ENCODE results near the gene SLC19A1. TPM values are rescaled to one million over a fixed set of nuclear protein-coding genes. Genes with fewer than 3 reads are reported as not detected.
A peak's percentile ranks its signal among the peaks of the same experiment; 100 is the strongest.

SLC19A1 gene
- total and polyA plus RNA-seq, 2 donors from 2014 or later: 5.1 to 7.2 TPM

DNA sequence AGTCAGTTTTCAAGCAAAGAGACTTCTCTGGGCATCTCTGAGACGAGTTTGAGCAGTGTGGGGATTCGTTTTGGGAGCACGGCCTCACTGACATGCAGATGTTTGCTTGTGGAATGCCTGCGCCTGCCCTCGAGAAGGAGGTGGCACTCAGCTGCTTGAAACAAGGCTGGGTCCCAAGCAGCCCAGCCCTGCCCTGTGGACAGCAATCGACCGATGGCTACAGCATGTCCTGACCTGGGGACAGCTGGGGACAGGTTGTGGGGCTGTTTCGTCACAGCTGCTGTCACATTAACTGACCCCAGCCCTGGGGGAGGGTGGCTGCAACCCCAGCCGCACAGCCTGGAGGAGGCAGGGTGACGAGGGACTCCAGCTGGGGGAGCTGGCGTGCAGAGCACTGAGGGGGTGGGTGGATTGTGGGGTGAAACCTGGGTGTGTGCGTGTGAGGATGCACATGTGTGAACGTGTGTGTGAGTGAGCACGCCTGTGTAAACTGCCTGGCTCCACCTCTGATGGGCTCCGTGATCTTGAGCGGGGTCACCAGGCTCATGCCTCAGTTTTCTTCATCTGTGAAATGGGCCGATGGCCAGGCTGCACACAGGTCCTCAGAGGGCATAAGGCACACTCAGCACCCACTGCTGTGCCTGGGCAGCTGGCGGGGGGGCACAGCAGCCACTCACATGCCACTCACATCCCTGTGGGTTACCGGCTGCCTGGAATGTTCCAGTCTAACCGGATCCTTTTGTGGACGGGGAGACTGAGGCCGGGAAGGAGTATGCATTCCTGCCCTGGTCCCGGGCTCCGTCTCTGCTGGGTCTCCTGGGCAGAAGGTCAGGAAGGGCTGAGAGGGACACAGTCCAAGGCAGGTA, 87.9 kb downstream of the SLC19A1 start:
- H3K27ac ChIP-seq (ENCODE audit: low read depth in 2 of 2, low read length in 2 of 2): no peak overlapping the region
- DNase-seq (peak in 2 of 5 donors; percentile 43 to 80), FAIRE-seq (no peak)
- TF ChIP-seq CTCF (IDR thresholded peaks at IDR 0.05; ENCODE audit: borderline replicate concordance, extremely low read depth, insufficient read depth): no peak
- H3K27me3 ChIP-seq (ENCODE audit: control insufficient read depth, insufficient read depth, low read length): no peaks in the 10 kb centered on the region
- H3K9ac ChIP-seq (ENCODE audit: low read length in 3 of 3): no peak overlapping the region
- no peaks in the 10 kb centered on the region for H3K36me3 ChIP-seq (ENCODE audit: control insufficient read depth in 2 of 3, insufficient read depth in 3 of 3, low read length in 3 of 3)
- intact Hi-C loops (cut with DNase I): no loop called here
- H3K4me3 ChIP-seq (ENCODE audit: low read length in 3 of 3): no peak overlapping the region
- H3K4me1 ChIP-seq (ENCODE audit: control insufficient read depth in 2 of 3, insufficient read depth in 2 of 3, low read depth in 1 of 3, low read length in 3 of 3): peaks cover 0 to 29% (median 13%) of the 10 kb centered on the region in 3 donors
- H3K9me3 ChIP-seq (ENCODE audit: control insufficient read depth in 2 of 3, insufficient read depth in 1 of 3, low read length in 3 of 3): no peaks in the 10 kb centered on the region

- Histone ChIP-seq H3K4me3 (ENCODE audit: low read length in 3 of 3) (no peak overlapping the region), H3K36me3 (ENCODE audit: control insufficient read depth in 2 of 3, insufficient read depth in 3 of 3, low read length in 3 of 3) (peaks cover 0 to 1% (median under 1%) of the 10 kb centered on the region in 3 donors), H3K27ac (ENCODE audit: low read depth in 2 of 2, low read length in 2 of 2) (no peak overlapping the region), H3K27me3 (ENCODE audit: control insufficient read depth, insufficient read depth, low read length) (no peaks in the 10 kb centered on the region), H3K9ac (ENCODE audit: low read length in 3 of 3) (no peak overlapping the region), H3K9me3 (ENCODE audit: control insufficient read depth in 2 of 3, insufficient read depth in 1 of 3, low read length in 3 of 3) (no peaks in the 10 kb centered on the region), H3K4me1 (ENCODE audit: control insufficient read depth in 2 of 3, insufficient read depth in 2 of 3, low read depth in 1 of 3, low read length in 3 of 3) (peaks cover 0 to 31% (median 16%) of the 10 kb centered on the region in 3 donors)
- no peak for FAIRE-seq
- DNase-seq: peak in 1 of 5 donors; percentile 58
- TF ChIP-seq CTCF (IDR thresholded peaks at IDR 0.05; ENCODE audit: borderline replicate concordance, extremely low read depth, insufficient read depth): no peak
- intact Hi-C loops (cut with DNase I): no loop called here
Observed at GRCh38 chr21:45453308-45453950, 88.8 kb downstream of the SLC19A1 start.

GRCh38 chr21:45452696-45453307, 89.4 kb downstream of the SLC19A1 start:
- FAIRE-seq: no peak
- TF ChIP-seq CTCF (IDR thresholded peaks at IDR 0.05; ENCODE audit: borderline replicate concordance, extremely low read depth, insufficient read depth): no peak

More at GRCh38 chr21:45452696-45453307, 89.4 kb downstream of the SLC19A1 start:
- Histone ChIP-seq H3K27ac (ENCODE audit: low read depth in 2 of 2, low read length in 2 of 2) (no peak overlapping the region), H3K4me1 (ENCODE audit: control insufficient read depth in 2 of 3, insufficient read depth in 2 of 3, low read depth in 1 of 3, low read length in 3 of 3) (peaks cover 0 to 35% (median 16%) of the 10 kb centered on the region in 3 donors), H3K9ac (ENCODE audit: low read length in 3 of 3) (no peak overlapping the region), H3K27me3 (ENCODE audit: control insufficient read depth, insufficient read depth, low read length) (no peaks in the 10 kb centered on the region), H3K9me3 (ENCODE audit: control insufficient read depth in 2 of 3, insufficient read depth in 1 of 3, low read length in 3 of 3) (no peaks in the 10 kb centered on the region), H3K36me3 (ENCODE audit: control insufficient read depth in 2 of 3, insufficient read depth in 3 of 3, low read length in 3 of 3) (peaks cover 0 to 7% (median 5%) of the 10 kb centered on the region in 3 donors), H3K4me3 (ENCODE audit: low read length in 3 of 3) (no peak overlapping the region)
- no peak for DNase-seq
- intact Hi-C loops (cut with DNase I): no loop called here

Data from kidney (tissue), 14 donors.